GM12875 (cell line): ENCODE measurements around the gene LYPD5.
"Not testable (repeated sequence)": the region's sequence is repeated elsewhere in the genome, so short reads cannot be mapped to it uniquely, and the experiment has no call there.

Experiments
- H3K4me3 ChIP-seq: one replicate; pipeline ENCODE4 v1.5.1; 2011; ENCODE audit warnings: low read depth, low read length, control low read depth
- TF ChIP-seq, protein P1 (sequence below): IDR thresholded peaks from 2 replicates; pipeline ENCODE4 v1.5.1; 2011; ENCODE audit warnings: low read depth, mild to moderate bottlenecking, control low read depth, inconsistent platforms, low read length, moderate library complexity, borderline replicate concordance; ENCODE audit not compliant: insufficient read depth

LYPD5 gene

DNA sequence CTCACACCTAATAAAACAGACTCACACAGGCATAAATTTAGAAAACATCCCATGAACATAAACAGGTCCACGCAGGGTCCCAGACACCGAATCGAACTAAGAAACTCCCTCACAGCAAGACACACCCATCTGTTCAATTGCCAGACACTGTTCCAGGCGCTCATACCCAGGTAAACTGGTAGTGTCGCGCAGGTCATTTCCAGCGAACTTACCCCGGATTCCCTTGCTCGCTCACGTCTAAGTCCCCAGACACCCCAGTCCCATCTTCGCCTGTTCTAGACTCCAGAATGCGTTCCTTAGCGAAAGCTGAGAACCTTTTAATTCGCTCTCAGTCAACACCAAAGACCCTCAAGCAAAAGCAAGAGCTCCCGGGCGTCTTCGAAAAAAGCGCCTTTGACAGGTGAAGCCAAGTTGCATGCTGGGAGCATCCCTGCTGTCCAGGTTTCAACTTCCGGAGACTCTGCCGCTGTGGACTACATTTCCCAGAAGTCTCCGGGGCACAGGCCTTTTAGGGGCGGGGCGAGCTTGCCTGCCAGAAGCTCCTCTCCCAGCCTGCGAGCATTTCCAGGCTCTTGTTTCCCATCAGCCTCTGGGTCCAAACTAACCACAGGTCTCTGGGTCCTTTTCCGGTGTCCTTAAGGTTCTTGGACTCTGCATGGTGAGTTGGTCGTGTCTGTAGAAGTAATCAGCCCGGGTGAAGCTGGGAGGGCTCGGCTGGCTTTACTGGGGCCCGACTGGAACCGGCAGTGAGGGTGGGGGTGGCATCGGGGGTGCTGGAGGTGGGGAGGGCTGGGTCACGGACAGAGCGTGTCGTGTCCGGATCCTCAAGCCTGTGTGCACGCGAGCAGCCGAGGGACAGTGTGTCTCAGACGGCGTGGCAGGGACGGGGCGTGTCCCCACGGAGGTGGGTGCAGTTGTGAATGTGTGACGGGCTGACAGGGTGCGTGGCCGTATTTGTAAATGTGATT lies 24.8 kb upstream of the LYPD5 start, which contains the start of gene ZNF283:
ZNF283 (plus strand) TSS at position 535 of the 968 bp plus-strand sequence. CDS start 6,184 bp downstream, outside the sequence.
- TF ChIP-seq, protein P1, sequence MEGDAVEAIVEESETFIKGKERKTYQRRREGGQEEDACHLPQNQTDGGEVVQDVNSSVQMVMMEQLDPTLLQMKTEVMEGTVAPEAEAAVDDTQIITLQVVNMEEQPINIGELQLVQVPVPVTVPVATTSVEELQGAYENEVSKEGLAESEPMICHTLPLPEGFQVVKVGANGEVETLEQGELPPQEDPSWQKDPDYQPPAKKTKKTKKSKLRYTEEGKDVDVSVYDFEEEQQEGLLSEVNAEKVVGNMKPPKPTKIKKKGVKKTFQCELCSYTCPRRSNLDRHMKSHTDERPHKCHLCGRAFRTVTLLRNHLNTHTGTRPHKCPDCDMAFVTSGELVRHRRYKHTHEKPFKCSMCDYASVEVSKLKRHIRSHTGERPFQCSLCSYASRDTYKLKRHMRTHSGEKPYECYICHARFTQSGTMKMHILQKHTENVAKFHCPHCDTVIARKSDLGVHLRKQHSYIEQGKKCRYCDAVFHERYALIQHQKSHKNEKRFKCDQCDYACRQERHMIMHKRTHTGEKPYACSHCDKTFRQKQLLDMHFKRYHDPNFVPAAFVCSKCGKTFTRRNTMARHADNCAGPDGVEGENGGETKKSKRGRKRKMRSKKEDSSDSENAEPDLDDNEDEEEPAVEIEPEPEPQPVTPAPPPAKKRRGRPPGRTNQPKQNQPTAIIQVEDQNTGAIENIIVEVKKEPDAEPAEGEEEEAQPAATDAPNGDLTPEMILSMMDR, result no peak
- H3K4me3 ChIP-seq, result peak within 1 kb of the TSS; percentile 70

DNA sequence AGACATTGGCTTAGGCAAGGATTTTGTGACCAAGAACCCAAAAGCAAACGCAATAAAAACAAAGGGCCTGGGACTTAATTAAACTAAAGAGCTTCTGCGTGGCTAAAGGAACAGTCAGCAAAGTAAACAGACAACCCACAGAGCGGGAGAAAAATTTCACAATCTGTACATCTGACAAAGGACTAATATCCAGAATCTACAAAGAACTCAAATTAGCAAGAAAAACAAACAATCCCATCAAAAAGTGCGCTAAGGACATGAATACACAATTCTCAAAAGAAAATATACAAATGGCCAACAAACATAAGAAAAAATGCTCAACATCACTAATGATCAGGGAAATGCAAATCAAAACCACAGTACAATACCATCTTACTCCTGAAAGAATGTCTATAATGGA lies 22.3 kb upstream of the LYPD5 start:
- H3K4me3 ChIP-seq, result not testable (repeated sequence)

DNA sequence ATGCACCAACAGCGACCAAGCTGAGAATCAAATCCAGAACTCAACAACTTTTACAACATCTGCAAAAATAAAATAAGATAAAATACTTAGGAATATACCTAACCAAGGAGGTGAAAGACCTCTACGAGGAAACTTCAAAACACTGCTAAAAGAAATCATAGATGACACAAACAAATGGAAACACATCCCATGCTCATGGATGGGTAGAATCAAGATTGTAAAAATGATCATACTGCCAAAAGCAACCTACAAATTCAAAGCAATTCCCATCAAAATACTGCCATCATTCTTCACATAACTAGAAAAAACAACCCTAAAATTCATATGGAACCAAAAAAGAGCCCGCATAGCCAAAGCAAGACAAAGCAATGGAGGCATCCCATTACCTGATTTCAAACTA lies 21.6 kb upstream of the LYPD5 start:
- H3K4me3 ChIP-seq, result not testable (repeated sequence)

DNA sequence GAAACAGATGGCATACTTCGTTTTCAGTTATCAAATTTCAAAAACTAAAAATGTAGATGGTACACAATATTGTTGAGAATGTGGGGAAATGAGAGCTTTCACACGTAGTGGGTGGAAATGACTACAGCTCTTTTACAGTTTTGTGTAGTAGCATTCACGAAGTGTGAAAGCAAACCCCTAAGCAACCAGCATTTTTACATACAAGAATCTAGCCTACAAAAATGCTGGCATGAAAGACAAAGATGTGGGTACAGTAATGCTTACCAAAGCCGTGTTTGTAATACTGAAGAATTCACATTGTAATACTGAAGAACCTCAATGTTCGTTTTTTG lies 18.6 kb upstream of the LYPD5 start:
- TF ChIP-seq, protein P1, result no peak

DNA sequence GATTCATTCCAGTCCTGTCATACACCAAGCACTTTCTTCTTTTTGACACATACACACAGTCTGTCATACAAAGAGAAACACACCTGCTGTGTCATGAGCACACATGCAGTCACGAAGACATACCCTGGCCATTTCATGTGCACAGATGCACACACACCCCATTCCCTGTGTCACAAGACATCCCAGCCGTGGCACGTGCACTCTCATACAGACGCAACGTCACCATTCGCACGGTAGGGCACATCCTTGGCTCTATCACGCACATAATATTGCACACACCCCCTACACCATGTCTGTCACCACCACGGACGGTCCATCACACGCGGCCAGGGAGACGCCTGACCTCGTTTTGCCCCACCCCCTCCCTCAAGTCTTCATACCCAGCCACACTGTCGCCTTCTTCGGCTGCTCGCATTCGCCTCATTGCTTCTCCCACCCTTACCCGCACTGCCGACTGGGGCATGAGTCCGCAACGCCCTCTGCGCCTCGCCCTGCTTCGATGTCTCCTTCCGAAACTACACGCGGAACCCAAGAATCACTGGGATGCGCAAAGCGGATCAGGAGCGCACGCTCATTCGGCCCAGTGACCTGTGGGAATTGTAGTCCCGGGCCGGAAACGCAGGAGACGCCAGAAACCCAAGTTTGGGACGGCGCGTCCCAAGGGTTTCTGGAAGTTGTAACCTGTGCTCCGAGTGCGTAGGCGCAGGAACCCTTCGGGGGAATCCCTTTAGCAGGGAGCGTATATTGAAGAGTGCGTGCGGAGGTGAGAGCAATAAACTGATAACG lies 18.0 kb upstream of the LYPD5 start:
- TF ChIP-seq, protein P1, result no peak
- peak overlapping the region; percentile 32 for H3K4me3 ChIP-seq

More for the DNA sequence above, 18.6 kb upstream of the LYPD5 start:
- H3K4me3 ChIP-seq, result peak overlapping the region; percentile 32

DNA sequence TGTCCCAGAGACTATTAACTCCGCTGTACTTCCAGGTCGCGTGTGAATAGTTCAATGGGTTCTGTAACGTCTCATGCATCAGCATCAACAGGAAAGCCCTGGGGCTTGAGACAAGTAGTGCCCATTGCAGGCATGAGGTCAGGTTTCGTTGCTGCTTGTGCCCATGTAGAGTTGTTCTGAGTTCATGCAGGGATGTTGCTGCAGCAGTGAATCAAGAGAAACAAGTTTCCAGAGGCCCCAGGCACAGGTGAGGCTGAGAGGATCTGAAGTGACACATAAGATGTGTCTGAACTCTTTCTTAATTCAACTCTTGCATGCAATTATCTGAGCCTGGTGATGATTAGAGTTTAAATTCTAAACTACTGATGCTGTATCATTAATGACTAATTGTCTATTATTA lies 16.3 kb upstream of the LYPD5 start:
- H3K4me3 ChIP-seq, result no peak overlapping the region
- TF ChIP-seq, protein P1, result no peak

DNA sequence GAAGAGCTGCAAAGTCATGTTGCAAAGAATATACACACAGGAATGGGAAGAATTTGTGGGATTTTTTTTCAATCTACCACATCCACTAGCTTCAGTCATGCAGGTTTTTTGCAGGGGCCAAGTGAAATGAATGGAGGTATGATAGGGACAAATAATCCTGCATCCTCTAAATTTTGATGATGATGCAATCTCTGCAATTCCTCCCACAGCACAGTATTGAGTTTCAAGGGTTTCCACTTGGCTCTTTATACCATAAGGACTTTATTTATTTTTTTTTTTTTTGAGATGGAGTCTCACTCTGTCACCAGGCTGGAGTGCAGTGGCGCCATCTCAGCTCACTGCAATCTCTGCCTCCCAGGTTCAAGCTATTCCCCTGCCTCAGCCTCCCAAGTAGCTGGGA lies 15.2 kb upstream of the LYPD5 start:
- not testable (repeated sequence) for H3K4me3 ChIP-seq

DNA sequence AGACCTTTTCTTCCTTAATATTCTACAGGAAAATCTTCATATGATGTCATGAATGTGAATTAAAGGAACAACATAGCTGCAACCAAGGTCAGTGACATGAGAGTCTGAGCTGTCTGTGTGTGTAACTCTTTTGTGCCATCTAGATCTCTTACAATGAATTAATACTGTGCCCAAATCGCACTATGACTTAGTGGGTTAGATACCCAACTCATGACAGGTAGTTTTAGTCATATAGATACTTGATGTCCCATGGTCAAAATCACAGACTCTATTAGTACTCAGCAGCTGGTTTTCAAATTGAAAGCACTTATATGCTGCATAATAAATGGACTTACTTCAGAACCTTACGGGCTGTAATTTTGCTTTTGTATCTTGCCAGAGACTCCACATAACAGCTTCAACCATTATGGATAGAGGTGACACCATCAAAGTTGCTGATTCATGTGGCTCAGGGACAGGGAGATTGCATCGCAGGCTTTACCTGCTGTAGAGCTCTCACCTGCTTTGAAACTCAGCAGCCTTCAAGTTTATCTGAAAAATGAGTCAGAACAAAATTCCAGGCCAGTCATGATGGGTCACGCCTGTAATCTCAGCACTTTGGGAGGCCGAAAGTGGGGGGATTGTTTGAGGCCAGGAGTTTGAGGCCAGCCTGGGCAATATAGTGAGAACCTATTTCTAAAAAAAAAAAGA lies 12.6 kb upstream of the LYPD5 start:
- no peak overlapping the region for H3K4me3 ChIP-seq
- TF ChIP-seq, protein P1, result no peak
